GM18873 (cell line): ENCODE data around the gene FAM193A.
"Not testable (repeated sequence)": the region's sequence is repeated elsewhere in the genome, so short reads cannot be mapped to it uniquely, and the experiment has no call there.

Experiments used
- ATAC-seq: cut with Tn5 transposase; IDR thresholded peaks from one replicate; pipeline ENCODE4 v1.9.1; 2021; ENCODE audit warnings: mild to moderate bottlenecking, moderate library complexity, moderate number of reproducible peaks; ENCODE audit not compliant: unreplicated experiment, low FRiP score

Gene FAM193A

GRCh38 chr4:2599304-2599654 lies 62.8 kb downstream of the FAM193A start:
- ATAC-seq = no peak

- ATAC-seq = no peak
These were observed 64.4 kb downstream of the FAM193A start for GRCh38 chr4:2600878-2601277.

DNA sequence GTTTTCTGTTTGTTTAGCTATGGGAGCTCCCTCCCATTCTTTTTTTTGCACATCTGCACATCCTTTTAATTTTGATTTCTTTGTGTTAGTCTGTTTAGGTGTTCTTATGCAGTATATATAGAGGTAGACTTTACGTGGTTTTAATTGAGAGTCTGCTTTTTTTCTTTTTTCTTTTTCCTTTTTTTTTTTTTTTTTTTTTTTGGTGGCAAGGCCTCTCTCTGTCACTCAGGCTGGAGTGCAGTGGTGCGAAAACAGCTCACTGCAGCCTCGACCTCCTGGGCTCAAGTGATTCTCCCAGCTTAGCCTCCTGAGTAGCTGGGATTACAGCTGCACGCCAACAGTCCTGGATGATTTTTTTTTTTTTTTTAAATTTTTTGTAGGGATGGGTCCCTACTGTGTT lies 68.2 kb downstream of the FAM193A start:
- ATAC-seq = no peak

DNA sequence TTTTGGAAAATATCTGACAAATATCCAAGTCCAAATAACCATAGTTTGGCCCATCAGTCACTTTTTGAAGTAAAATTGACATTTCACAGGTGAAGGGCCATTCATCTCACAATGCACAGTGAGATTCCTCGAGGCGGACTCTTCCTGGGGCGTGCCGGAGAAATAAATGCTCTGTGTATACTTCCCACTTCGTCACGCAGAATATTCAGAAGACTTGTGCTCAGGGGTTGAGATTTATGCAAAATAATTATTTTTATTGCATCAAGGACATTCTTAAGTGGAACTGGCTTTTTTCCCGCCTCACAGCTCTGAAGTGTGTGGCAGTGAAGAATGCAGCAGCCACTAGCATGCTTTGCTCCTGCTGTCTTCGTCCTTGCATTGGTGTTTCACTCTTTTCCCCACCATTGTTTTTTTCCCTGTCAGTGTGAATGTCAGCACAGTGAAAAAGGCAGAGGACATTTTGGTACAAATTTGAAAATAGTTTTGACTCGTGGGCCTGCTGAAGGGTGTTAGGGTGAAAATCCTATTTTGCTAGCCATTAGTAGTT lies 70.6 kb downstream of the FAM193A start:
- ATAC-seq = no peak

- no peak for ATAC-seq
These were observed 71.4 kb downstream of the FAM193A start for GRCh38 chr4:2607822-2608221.

DNA sequence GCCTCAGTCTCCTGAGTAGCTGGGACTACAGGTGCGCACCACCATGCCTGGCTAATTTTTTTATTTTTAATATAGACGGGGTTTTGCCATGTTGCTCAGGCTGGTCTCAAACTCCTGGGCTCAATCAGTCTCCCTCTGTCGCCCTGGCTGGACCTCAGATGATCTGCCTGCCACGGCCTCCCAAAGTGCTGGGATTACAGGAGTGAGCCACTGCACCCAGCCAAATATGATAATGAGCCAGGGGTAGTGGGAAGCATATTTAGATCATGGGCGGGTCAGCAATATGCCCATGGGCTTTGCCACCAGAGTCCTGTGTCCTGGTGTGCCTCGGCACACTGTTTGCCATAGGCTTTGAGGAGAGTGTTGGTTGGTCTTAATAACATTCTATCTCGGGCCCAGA lies 71.8 kb downstream of the FAM193A start:
- ATAC-seq = no peak

DNA sequence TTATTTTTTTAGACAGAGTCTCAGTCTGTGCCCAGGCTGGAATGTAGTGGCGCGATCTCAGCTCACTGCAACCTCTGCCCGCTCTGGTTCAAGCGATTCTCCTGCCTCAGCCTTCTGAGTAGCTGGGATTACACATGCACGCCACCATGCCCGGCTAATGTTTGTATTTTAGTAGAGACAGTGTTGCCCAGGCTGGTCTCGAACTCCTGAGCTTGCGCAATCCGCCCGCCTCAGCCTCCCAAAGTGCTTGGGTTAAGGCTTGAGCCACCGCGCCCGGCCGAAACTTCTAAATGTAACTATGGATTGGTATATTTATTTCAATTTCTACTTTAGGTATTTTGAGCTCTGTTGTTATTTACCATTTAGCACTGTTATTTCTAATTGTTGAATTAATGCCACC lies 79.4 kb downstream of the FAM193A start:
- no peak for ATAC-seq

DNA sequence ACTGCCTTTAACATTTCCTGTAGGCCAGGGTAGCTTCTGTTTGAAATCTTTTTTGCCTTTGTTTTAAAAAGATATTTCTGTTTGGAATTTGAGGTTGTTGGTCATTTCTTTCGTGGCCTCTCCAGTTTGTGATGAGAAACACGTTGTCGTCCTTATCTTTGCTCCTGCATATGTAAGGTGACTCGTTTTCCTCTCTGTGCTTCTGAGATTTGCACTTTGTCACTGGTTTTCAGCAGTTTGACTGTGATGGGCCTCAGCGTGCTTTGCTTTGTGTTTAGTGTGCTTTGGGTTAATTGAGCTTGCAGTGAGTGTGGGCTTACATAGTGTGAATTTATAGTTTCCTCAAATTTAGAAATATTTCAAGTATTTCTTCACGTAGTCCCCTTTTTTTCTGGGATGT lies 81.5 kb downstream of the FAM193A start:
- no peak for ATAC-seq

- ATAC-seq = not testable (repeated sequence)
These were observed 82.3 kb downstream of the FAM193A start for GRCh38 chr4:2618729-2619128.

GRCh38 chr4:2619459-2619858 lies 83.0 kb downstream of the FAM193A start:
- ATAC-seq = no peak

- no peak for ATAC-seq
These were observed 85.0 kb downstream of the FAM193A start for GRCh38 chr4:2621419-2621818.

DNA sequence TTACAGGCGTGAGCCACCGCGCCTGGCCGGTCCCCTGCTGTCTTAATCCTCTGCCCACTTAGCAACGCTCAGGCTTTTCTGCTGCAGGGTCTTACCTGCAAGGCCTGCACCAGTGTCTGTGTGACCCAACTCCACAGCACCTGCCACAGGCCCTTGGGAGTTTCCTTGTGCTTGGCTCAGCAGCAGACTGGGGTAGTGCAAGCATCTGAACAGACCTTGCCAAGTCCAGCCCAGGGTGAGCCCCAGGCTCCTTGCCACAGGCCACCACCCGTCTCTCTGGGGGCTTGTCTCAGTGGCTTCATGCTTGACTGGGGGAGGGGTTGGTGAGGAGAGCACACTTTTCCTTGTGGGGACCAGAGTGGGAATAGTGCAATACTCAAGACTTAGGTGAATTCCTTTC lies 87.0 kb downstream of the FAM193A start:
- ATAC-seq = no peak

GRCh38 chr4:2624782-2625530 lies 88.5 kb downstream of the FAM193A start:
- ATAC-seq = no peak

DNA sequence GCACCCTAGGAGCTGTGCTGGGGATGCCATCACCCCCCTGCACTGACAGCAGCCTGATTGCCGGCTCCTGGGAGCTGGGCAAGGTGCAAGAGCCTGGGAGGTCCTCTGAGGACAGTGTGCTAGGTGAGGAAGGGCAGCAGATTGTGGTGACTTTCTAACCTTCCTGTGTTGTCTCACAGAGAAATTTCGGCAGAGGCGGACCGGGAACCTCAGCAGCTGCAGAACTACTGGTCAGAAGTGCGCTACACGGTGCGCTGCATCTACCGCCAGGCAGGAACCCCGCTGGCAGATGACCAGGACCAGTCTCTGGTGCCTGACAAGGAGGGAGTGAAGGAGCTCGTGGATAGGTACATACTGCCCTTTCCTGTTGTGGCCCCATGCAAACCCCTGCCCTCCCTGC lies 89.8 kb downstream of the FAM193A start:
- no peak for ATAC-seq

- no peak for ATAC-seq
These were observed 94.3 kb downstream of the FAM193A start for GRCh38 chr4:2630556-2631273.

DNA sequence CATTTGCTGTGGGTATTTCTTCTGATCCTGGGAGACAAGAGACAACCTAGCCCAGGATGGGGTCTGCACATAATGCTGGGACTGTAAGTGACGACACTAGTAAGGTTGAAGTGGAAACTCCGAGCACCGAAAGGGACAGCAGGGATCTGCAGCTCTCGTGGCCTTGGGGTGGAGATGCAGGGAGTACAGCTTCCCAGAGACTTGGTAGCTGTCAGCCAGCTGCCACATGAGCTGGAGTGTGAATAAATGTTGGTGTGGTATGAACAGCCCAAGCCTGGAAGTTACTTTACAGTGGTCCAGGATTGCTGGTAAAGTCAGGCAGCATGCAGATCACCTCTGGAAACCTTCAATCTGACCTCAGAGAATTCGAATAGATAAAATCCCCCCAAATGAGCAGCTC lies 97.6 kb downstream of the FAM193A start:
- no peak for ATAC-seq

- no peak for ATAC-seq
These were observed 99.9 kb downstream of the FAM193A start for GRCh38 chr4:2636331-2636730.

GRCh38 chr4:2636994-2637393 lies 100.5 kb downstream of the FAM193A start:
- ATAC-seq = not testable (repeated sequence)

GRCh38 chr4:2637956-2638552 lies 101.6 kb downstream of the FAM193A start:
- ATAC-seq = no peak

DNA sequence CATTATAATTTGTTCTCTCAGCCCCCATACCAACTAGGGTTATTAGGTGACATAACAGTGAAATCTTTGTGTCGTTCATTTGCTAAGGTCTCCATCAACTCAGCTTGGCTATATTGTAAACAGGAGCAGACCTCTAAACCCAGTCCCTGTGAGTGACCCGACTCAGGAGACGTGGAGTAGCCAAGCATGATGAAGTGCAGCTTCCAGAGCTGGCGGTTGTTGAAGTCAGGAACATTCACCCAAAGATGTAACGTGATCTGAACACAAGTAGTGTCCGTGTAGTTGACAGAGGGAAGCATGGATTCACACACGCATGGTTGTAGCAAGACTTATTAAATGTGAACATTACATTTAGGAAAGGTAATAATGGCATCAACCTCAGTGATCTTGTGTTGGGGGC lies 102.3 kb downstream of the FAM193A start:
- ATAC-seq = no peak

GRCh38 chr4:2642968-2643367 lies 106.5 kb downstream of the FAM193A start:
- no peak for ATAC-seq
